Measurements from ENCODE around the gene ZNF133. TPM values are rescaled to one million over a fixed set of nuclear protein-coding genes. Genes with fewer than 3 reads are reported as not detected.

ZNF133 gene
- total RNA-seq, 2 experiments from 2014 or later, result 6.2 to 7.8 TPM

- CTCF ChIA-PET, result no interaction called here
- POLR2A ChIA-PET, result interaction anchor here (1.8 kb wide), 1 partner anchor 9 kb away, joined by 6 read pairs; the partner anchor contains the start of gene ZNF133
Measured at GRCh38 chr20:18279242-18279641, 9.1 kb upstream of the ZNF133 start.

GRCh38 chr20:18284805-18285533 lies 3.4 kb upstream of the ZNF133 start:
- POLR2A ChIA-PET, result no interaction called here

GRCh38 chr20:18287546-18287914 lies 797 bp upstream of the ZNF133 start:
- CTCF ChIA-PET, result interaction anchor here (1.1 to 1.5 kb wide), 3 partner anchors 150 to 605 kb away, joined by 3 to 5 read pairs (median 4); partner anchors contain the start of genes KAT14, PET117 and RRBP1

More at GRCh38 chr20:18284805-18285533, 3.4 kb upstream of the ZNF133 start:
- CTCF ChIA-PET, result interaction anchor here (0.6 kb wide), 1 partner anchor 59 kb away, joined by 3 read pairs; no protein-coding TSS in a partner anchor

GRCh38 chr20:18288749-18289267 lies 481 bp downstream of the ZNF133 start:
- CTCF ChIA-PET, result interaction anchor here (1.5 kb wide), 2 partner anchors 151 to 293 kb away, joined by 4 to 5 read pairs; partner anchors contain the start of genes KAT14 and PET117
- POLR2A ChIA-PET, result interaction anchor here (0.7 to 2.1 kb wide), 3 partner anchors 10 to 219 kb away, joined by 5 to 7 read pairs (median 6); partner anchors contain the start of gene SEC23B

More at GRCh38 chr20:18287546-18287914, 797 bp upstream of the ZNF133 start:
- POLR2A ChIA-PET, result interaction anchor here (0.6 to 2.1 kb wide), 4 partner anchors 9 to 314 kb away, joined by 5 to 7 read pairs (median 6); partner anchors contain the start of gene SEC23B

GRCh38 chr20:18289306-18289705 lies 979 bp downstream of the ZNF133 start:
- CTCF ChIA-PET, result no interaction called here
- POLR2A ChIA-PET, result interaction anchor here (2.1 kb wide), 1 partner anchor 218 kb away, joined by 7 read pairs; the partner anchor contains the start of gene SEC23B

GRCh38 chr20:18299364-18299763 lies 11.0 kb downstream of the ZNF133 start:
- ChIA-PET POLR2A (no interaction called here), CTCF (no interaction called here)

GRCh38 chr20:18304618-18305017 lies 16.3 kb downstream of the ZNF133 start:
- CTCF ChIA-PET, result no interaction called here

GRCh38 chr20:18307301-18307700 lies 19.0 kb downstream of the ZNF133 start:
- CTCF ChIA-PET, result no interaction called here

More at GRCh38 chr20:18304618-18305017, 16.3 kb downstream of the ZNF133 start:
- POLR2A ChIA-PET, result no interaction called here

GRCh38 chr20:18310051-18310450 lies 21.7 kb downstream of the ZNF133 start:
- ChIA-PET CTCF (no interaction called here), POLR2A (no interaction called here)

More at GRCh38 chr20:18307301-18307700, 19.0 kb downstream of the ZNF133 start:
- POLR2A ChIA-PET, result no interaction called here

- CTCF ChIA-PET, result no interaction called here
- POLR2A ChIA-PET, result no interaction called here
Measured at GRCh38 chr20:18310592-18310991, 22.3 kb downstream of the ZNF133 start.

- CTCF ChIA-PET, result interaction anchor here (0.7 kb wide), 1 partner anchor 47 kb away, joined by 3 read pairs; no protein-coding TSS in a partner anchor
- POLR2A ChIA-PET, result no interaction called here
Measured at GRCh38 chr20:18312723-18313122, 24.4 kb downstream of the ZNF133 start.

GRCh38 chr20:18313411-18313810 lies 25.1 kb downstream of the ZNF133 start:
- CTCF ChIA-PET, result interaction anchor here (0.7 kb wide), 1 partner anchor 46 kb away, joined by 3 read pairs; no protein-coding TSS in a partner anchor

GRCh38 chr20:18314786-18315406 lies 26.6 kb downstream of the ZNF133 start:
- ChIA-PET POLR2A (interaction anchor here (0.5 kb wide), 1 partner anchor 435 kb away, joined by 3 read pairs; no protein-coding TSS in a partner anchor), CTCF (no interaction called here)

More at GRCh38 chr20:18313411-18313810, 25.1 kb downstream of the ZNF133 start:
- POLR2A ChIA-PET, result no interaction called here

- ChIA-PET POLR2A (no interaction called here), CTCF (no interaction called here)
Measured at GRCh38 chr20:18316166-18316565, 27.8 kb downstream of the ZNF133 start.

- CTCF ChIA-PET, result interaction anchor here (0.6 kb wide), 1 partner anchor 565 kb away, joined by 3 read pairs; no protein-coding TSS in a partner anchor
Measured at GRCh38 chr20:18321316-18321715, 33.0 kb downstream of the ZNF133 start.

GRCh38 chr20:18321976-18322950 lies 33.9 kb downstream of the ZNF133 start:
- POLR2A ChIA-PET, result interaction anchor here (0.7 kb wide), 1 partner anchor 381 kb away, joined by 3 read pairs; no protein-coding TSS in a partner anchor
- CTCF ChIA-PET, result interaction anchor here (0.6 kb wide), 1 partner anchor 566 kb away, joined by 3 read pairs; no protein-coding TSS in a partner anchor

More at GRCh38 chr20:18321316-18321715, 33.0 kb downstream of the ZNF133 start:
- POLR2A ChIA-PET, result no interaction called here

GRCh38 chr20:18323705-18324104 lies 35.4 kb downstream of the ZNF133 start:
- POLR2A ChIA-PET, result no interaction called here
- CTCF ChIA-PET, result no interaction called here

- ChIA-PET CTCF (no interaction called here), POLR2A (no interaction called here)
Measured at GRCh38 chr20:18324596-18325089, 36.3 kb downstream of the ZNF133 start.

- CTCF ChIA-PET, result no interaction called here
Measured at GRCh38 chr20:18326990-18327389, 38.7 kb downstream of the ZNF133 start.

More at GRCh38 chr20:18326990-18327389, 38.7 kb downstream of the ZNF133 start:
- POLR2A ChIA-PET, result no interaction called here
